ENCODE data around the gene SPP1.
"Not testable (repeated sequence)": the region's sequence is repeated elsewhere in the genome, so short reads cannot be mapped to it uniquely, and the experiment has no call there.

SPP1 gene

GRCh38 chr4:87975466-87975865 lies at the start of gene SPP1:
Gene SPP1 (plus strand): TSS chr4:87975714. CDS start chr4:87976896, 1,182 bp downstream.
- no peak for DNase-seq

- DNase-seq: no peak
These were observed 48.9 kb upstream of the SPP1 start for GRCh38 chr4:87926554-87927098.

- no peak for DNase-seq
These were observed 44.9 kb upstream of the SPP1 start for GRCh38 chr4:87930629-87931028.

GRCh38 chr4:87931932-87932331 lies 43.6 kb upstream of the SPP1 start:
- no peak for DNase-seq

GRCh38 chr4:87932718-87933141 lies 42.8 kb upstream of the SPP1 start:
- no peak for DNase-seq

- no peak for DNase-seq
These were observed 42.2 kb upstream of the SPP1 start for GRCh38 chr4:87933337-87933736.

GRCh38 chr4:87934157-87934704 lies 41.3 kb upstream of the SPP1 start:
- no peak for DNase-seq

GRCh38 chr4:87934973-87935372 lies 40.5 kb upstream of the SPP1 start:
- no peak for DNase-seq

- DNase-seq: not testable (repeated sequence)
These were observed 39.6 kb upstream of the SPP1 start for GRCh38 chr4:87935954-87936353.

- no peak for DNase-seq
These were observed 38.0 kb upstream of the SPP1 start for GRCh38 chr4:87937523-87937922.

- no peak for DNase-seq
These were observed 36.8 kb upstream of the SPP1 start for GRCh38 chr4:87938746-87939145.

GRCh38 chr4:87939978-87940690 lies 35.4 kb upstream of the SPP1 start:
- DNase-seq: no peak

- not testable (repeated sequence) for DNase-seq
These were observed 34.7 kb upstream of the SPP1 start for GRCh38 chr4:87940809-87941208.

GRCh38 chr4:87941537-87942392 lies 33.7 kb upstream of the SPP1 start:
- DNase-seq: no peak

GRCh38 chr4:87943660-87944149 lies 31.8 kb upstream of the SPP1 start:
- no peak for DNase-seq

GRCh38 chr4:87944967-87945366 lies 30.5 kb upstream of the SPP1 start:
- DNase-seq: no peak

GRCh38 chr4:87946766-87947165 lies 28.7 kb upstream of the SPP1 start:
- DNase-seq: no peak

- DNase-seq: no peak
These were observed 27.9 kb upstream of the SPP1 start for GRCh38 chr4:87947381-87948160.

GRCh38 chr4:87949961-87950360 lies 25.6 kb upstream of the SPP1 start:
- DNase-seq: no peak

- no peak for DNase-seq
These were observed 25.0 kb upstream of the SPP1 start for GRCh38 chr4:87950493-87950892.

- DNase-seq: no peak
These were observed 24.5 kb upstream of the SPP1 start for GRCh38 chr4:87950936-87951511.

GRCh38 chr4:87953826-87954225 lies 21.7 kb upstream of the SPP1 start:
- DNase-seq: no peak
